Right ventricle myocardium superior (tissue), 1 donor: ENCODE data around the gene GTF3C2. TPM values are rescaled to one million over a fixed set of nuclear protein-coding genes. Genes with fewer than 3 reads are reported as not detected.

Experiments
- ATAC-seq: fragments of 200-7000 bp; cut with Tn5 transposase; one replicate; pipeline ENCODE4 v1.9.1; 2020; ENCODE audit warnings: mild to moderate bottlenecking; ENCODE audit not compliant: poor library complexity
- DNase-seq: peaks from one replicate; pipeline ENCODE4 v3.0.0-alpha.2; 2020
- intact Hi-C: fragments of 100-400 bp; cut with DNase I; formaldehyde crosslinking; loops from one replicate; pipeline ENCODE4 v1.11.2; 2022
- total RNA-seq: library from RNA; stranded (reverse); fragmentation: NEBNext Ultra II Directional; extraction: Animal tissue kit (Norgen Biotek cat#: 25700); gene quantifications from one replicate; pipeline ENCODE4 v1.2.1, GENCODE V29; 2021
- donor health status: DM: no; HTN: yes; CAD: no; lungs with severe emphysema.

Gene GTF3C2
- total RNA-seq, 1 donor from 2014 or later, result 14.6 TPM

- ATAC-seq (no peak), DNase-seq (no peak)
- intact Hi-C loops, result no loop called here
Measured at GRCh38 chr2:27280826-27281225, 75.7 kb downstream of the GTF3C2 start.

DNA sequence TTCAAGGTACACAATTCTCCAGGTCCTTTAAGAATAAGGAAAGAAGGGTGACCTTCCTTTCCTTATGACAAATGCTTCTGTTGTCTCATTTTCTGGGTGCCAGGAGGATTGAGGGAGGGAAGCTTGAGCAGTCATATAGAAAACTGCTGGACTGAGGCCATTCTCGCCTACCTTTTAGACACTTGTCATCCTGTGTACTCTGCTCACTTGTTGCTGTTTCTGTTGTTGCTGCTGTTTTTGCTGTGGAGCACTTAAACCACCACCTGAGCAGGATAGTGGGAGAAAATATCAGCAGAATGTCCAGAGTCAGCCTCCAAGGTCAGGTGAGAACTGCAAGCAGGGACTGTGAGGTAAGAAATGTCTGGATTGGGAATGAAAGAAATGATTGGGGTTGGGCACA is 78.6 kb downstream of the GTF3C2 start:
- intact Hi-C loops, result loop anchor here (5.0 kb wide), 1 partner anchor 176 kb away; no protein-coding TSS in a partner anchor
- no peak for ATAC-seq
- DNase-seq, result no peak

Other genes starting within 250 kb of the GTF3C2 start
- 1.4 TPM for gene CGREF1, start 237.6 kb downstream of the GTF3C2 start, total RNA-seq
- 4.0 TPM for gene ABHD1, start 232.9 kb downstream of the GTF3C2 start, total RNA-seq
- 50.6 TPM for gene PREB, start 222.1 kb downstream of the GTF3C2 start, total RNA-seq
- not detected for gene PRR30, start 217.4 kb downstream of the GTF3C2 start, total RNA-seq
- gene TCF23, start 207.8 kb downstream of the GTF3C2 start, total RNA-seq, result not detected
- gene ATRAID, start 144.7 kb downstream of the GTF3C2 start, total RNA-seq, result 109 TPM
- gene SLC5A6, start 144.5 kb downstream of the GTF3C2 start, total RNA-seq, result 12.3 TPM
- 8.6 TPM for gene CAD, start 139.4 kb downstream of the GTF3C2 start, total RNA-seq
- gene SLC30A3, start 93.7 kb downstream of the GTF3C2 start, total RNA-seq, result 10.4 TPM
- 2.3 TPM for gene DNAJC5G, start 81.3 kb downstream of the GTF3C2 start, total RNA-seq
- gene TRIM54, start 74.3 kb downstream of the GTF3C2 start, total RNA-seq, result 301 TPM
- 0.59 TPM for gene UCN, start 48.3 kb downstream of the GTF3C2 start, total RNA-seq
- 37.2 TPM for gene MPV17, start 33.7 kb downstream of the GTF3C2 start, total RNA-seq
- 37.4 TPM for gene EIF2B4, start 13.6 kb upstream of the GTF3C2 start, total RNA-seq
- 55.6 TPM for gene SNX17, start 13.9 kb upstream of the GTF3C2 start, total RNA-seq
- 6.0 TPM for gene ZNF513, start 24.0 kb upstream of the GTF3C2 start, total RNA-seq
- 34.3 TPM for gene PPM1G, start 52.8 kb upstream of the GTF3C2 start, total RNA-seq
- gene NRBP1, start 71.9 kb upstream of the GTF3C2 start, total RNA-seq, result 50.8 TPM
- gene KRTCAP3, start 85.6 kb upstream of the GTF3C2 start, total RNA-seq, result 0.24 TPM
- gene IFT172, start 133.0 kb upstream of the GTF3C2 start, total RNA-seq, result 20.3 TPM
- gene FNDC4, start 138.4 kb upstream of the GTF3C2 start, total RNA-seq, result 2.0 TPM
- gene GCKR, start 140.1 kb upstream of the GTF3C2 start, total RNA-seq, result not detected
- 16.6 TPM for gene ZNF512, start 226.3 kb upstream of the GTF3C2 start, total RNA-seq